ENCODE data around the gene CACNA1C.
A peak's percentile ranks its signal among the peaks of the same experiment; 100 is the strongest.
"Not testable (repeated sequence)": the region's sequence is repeated elsewhere in the genome, so short reads cannot be mapped to it uniquely, and the experiment has no call there.

CACNA1C gene

GRCh38 chr12:2240390-2240789 is 187.6 kb downstream of the CACNA1C start:
- no peak for DNase-seq

- DNase-seq: no peak
Observed at GRCh38 chr12:2240984-2241383, 188.2 kb downstream of the CACNA1C start.

DNA sequence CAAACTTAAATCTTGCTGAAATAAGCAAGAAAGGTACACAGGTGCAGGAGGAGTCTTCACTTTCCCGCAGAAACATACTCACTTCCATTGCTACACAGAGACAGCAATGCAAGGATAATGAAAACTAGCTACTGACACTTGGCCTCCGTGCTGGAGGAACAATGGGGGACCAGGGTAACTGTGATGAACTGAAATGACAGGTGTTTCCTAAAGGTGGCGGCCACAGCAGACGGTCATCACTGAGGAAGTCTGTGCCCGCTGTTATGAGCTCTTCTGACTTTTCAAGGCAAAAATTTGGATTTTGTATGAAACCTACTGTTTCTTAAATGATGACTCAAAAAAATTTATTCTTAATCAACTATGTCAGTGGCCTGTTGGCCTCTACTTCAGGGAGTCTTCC is 189.4 kb downstream of the CACNA1C start:
- DNase-seq: no peak

DNA sequence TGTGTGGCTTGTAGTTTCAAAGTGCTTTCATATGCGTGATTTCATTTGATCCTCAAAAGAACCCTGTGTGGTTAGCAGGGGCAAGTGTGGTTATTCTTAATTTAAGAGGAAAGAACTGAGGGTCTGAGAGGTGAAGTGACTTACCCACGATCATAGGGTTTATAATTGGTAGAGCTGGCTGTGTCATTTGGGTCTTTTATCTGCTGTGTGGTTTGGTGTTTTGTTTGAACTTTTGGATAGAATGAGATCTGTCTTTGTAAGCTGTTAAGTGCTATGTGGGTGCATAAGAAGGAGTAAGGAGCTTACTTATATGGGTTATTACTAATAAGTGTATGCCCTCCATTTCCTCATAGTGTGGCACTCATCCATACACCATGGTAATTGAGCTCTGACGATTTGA is 190.0 kb downstream of the CACNA1C start:
- DNase-seq: no peak

GRCh38 chr12:2243275-2243674 is 190.5 kb downstream of the CACNA1C start:
- DNase-seq: no peak

GRCh38 chr12:2244013-2244861 is 191.4 kb downstream of the CACNA1C start:
- peak; percentile 49 for DNase-seq

DNA sequence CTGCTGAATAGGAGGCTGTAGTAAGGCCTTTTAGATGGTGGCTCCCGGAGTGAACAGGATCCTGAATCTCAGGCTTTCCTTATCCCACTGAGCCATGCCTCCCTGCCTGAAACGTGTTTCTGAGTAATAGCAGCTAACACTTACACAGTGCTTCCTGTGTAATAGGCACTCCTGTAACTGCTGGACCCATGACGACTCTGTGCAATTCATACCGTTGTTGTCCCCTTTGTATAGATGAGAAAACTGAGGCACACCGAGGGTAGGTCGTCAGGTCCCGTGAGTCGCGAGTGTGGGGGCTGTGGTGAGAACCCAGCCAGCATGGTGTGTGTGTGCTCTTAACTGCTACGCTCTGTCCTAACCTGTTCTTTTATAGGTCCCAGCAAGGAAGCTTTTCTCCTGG is 193.6 kb downstream of the CACNA1C start:
- DNase-seq: no peak

DNA sequence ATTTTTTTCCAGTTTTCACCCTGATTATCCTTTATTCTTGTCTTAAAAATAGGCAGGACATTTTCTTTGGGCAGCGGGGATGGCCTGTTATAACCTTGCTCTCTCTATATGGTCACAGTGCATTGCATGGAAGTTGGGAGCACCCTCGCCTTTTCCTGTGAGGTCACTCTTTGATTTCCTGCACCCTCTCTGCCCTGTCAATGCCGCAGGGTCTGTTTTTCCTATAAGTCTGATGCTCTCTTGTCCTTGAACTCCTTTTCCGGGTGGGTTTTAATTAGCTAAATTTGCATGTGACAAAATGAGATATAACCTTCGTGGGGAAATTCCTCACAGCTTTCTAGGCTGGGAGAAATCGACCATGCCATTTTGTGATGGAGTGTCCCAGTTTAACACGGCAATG is 194.3 kb downstream of the CACNA1C start:
- DNase-seq: no peak

DNA sequence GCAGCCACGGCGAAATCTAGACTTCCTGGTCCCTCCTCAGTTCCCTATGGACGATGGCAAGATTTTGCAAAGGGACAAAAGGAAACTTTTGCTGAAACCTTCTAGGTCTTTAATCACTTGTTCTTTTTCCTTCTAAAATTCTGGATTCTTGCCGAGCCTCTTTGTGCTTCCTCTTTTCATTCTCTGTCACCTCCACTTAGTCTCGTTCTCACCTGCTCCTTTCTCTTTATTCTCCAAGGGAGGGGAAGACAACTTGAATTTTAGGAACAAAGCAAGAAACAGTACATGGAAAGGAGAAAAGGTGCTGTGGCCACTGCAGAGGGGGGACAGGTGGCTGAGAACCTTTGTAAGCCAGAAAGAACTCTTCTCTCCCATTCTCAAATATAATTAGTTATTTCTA is 194.8 kb downstream of the CACNA1C start:
- DNase-seq: no peak

DNA sequence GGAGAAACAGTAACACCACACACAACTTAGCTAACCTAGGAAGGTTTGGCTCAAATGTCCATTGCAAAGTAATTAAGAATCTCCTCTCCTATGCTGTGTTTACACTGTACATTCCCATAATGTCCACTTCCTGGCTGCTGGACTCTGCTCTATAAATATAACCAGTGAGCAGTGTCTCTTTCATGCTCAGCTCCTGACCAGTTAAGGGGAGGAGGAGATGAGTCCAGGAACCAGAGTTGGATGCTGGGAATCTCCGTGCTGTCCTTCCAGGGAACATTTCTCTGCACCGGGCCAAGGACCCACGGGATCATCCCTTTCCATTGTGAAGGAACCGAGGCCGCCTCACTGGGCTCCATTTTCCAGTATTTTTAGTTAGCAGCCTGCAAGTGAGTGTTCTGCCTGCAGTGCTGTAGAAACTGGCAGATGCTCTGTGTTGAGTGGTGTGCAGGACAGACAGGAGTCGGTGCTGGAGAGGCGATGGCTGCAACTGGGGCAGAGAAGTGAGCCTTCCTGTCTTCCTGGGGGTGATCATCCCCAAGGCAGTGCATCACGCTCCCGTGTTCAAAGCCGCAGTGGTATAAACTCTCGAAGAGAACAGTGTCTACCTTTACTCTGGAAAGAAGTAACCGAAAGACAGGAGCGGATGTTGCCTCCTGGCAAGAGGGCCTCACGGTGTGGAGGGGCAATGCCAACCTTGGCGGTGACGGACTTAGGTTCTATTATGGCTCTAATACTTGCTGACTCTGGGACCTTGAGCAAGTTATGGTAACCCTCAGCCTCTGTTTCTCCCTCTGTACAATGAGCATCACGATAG is 195.5 kb downstream of the CACNA1C start:
- DNase-seq: no peak

DNA sequence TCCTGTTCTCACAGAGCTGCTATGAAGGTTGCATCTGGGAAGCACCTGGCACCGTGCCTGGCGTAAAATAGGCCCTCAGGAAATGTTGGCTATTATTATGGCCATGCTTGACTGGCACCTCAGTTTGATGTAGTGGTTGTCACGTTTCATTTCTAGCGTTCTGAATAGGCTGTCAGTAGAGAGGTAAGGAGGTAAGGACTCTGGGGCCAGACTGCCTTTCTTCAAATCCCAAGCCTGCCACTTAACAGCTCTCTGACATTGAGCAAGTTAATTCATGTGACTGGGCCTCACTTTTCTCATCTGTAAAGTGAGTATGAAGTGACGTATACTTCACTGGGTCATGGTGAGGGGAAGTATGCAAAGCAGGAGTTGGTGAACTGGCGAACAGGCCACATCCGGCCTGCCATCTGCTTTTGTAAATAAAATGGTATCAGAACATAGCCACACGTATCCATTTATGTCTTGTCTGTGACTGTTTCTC is 196.2 kb downstream of the CACNA1C start:
- peak; percentile 93 for DNase-seq

- no peak for DNase-seq
Observed at GRCh38 chr12:2250797-2251196, 198.0 kb downstream of the CACNA1C start.

DNA sequence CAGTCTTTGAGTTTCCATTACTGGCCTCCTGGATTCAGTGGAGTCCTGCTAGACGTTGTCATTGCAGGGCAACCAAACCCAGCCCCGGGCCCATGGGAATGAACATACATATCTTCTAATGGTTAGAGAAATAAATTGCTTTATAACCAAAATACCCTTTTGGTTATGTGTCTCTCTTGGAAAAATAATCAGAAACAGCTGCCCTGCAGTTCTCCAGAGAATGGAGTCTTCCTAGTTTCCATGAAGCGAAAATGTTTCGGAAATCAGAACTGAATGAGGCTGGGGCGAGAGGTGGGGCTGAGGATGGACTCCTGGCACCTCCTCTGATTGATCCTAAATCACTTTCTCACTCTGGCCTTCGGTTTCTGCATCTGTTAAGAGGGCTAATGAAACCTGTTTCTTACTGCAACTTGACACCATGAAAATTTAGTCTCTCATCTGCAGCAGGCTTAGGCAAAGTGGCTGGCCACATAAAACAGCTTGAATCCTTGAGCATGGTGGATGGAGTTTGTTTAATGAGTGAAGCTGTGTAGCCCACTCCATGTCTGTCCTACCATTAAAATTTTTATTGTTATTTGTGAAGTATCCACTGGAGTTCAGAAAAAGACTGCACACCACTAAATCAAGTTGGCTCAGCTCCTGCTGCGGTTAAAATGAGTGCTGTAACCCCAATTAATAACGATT is 198.9 kb downstream of the CACNA1C start:
- peak; percentile 97 for DNase-seq

DNA sequence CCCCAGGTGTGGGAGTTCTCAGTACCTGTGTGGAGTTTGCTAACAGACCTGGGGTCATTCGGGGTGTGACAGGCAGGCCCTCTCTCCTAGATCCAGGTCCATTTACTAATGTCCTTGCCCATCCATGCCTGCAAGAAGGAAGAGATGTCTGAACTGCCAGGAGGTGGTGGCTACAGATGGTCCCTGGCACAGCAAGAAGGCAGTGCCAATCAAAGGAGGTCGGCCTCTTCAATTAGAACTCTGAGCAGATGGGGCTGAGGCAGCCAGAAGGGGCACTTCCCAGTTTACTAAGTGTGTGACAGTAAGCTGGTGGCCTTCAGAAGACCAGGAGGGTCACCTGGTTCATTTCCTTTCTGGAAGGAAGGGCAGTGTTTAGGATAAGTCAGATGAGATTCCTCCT is 202.5 kb downstream of the CACNA1C start:
- DNase-seq: no peak

GRCh38 chr12:2255731-2256130 is 202.9 kb downstream of the CACNA1C start:
- not testable (repeated sequence) for DNase-seq

DNA sequence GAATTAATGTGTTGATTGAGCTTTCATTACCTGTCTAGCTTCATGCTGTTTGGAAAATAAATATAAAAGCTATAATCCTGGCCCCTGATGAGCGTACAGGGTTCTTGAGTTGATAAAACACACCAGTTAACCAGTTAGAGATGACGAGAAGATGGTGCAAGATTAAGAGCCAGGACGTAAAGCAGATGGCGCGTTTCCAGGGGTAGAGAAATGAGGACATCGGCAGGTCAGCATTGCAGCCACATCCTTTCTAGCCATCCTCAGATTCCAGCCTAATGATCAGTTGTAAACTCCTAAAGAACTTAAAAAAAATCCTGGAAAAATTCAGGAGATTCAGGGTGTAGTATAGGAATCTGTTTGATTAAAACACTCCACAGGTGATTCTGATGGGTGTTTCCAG is 203.7 kb downstream of the CACNA1C start:
- DNase-seq: no peak

DNA sequence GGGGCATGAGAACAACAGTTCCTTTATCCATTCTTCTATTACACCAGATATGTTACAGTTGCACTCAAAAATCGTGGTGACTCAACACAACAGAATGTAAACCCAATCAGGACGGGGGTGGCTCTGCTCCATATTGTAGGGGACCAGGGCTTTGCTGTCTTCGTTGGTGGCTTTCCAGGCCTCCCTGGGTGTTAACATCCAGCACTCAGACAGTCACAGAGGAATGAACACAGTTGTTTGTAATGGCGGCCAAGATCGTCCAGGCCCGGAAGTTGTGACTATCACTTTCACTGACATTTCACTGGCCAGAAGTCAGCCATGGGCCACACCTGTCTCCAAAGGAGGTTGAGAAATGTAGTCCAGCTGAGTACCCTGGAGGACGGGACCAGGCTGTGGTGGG is 204.1 kb downstream of the CACNA1C start:
- no peak for DNase-seq

GRCh38 chr12:2258025-2258424 is 205.2 kb downstream of the CACNA1C start:
- no peak for DNase-seq

DNA sequence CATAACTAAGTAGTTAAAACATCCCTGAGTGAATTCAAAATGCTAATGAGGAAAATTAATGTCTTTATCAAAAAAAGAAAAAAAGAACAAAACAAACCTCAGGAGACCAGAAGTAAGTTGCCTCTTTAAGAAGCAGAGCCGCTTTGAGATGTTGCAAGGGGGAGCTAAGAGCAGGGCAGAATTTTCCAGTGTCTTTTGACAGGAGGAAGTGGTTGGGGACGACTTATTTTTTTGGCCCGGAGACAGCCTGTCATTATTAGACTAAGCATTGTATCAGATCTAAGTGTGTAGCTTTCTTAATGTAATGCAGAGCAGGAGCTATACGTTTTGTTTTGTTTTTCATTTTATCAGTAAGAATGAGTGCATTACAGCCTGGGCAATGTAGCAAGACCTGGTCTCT is 206.6 kb downstream of the CACNA1C start:
- no peak for DNase-seq

DNA sequence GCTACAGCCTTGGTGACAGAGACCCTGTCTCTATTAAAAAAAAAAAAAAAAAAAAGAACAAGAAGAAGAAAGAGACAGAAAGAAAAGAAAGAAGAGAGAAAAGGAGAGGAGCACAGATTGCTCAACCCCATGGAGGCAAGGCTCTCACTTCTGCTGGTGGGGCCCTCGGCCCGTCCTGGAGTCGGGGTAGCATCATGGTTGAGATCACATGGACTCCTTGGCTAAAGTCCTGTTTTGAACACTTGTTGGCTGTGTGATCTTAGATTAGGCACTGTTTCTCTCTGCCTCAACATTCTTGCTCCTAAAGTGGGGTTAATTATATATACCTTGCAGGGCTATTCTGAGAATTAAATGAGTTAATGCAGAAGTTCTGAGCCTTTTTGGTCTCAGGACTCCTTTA is 207.7 kb downstream of the CACNA1C start:
- no peak for DNase-seq

DNA sequence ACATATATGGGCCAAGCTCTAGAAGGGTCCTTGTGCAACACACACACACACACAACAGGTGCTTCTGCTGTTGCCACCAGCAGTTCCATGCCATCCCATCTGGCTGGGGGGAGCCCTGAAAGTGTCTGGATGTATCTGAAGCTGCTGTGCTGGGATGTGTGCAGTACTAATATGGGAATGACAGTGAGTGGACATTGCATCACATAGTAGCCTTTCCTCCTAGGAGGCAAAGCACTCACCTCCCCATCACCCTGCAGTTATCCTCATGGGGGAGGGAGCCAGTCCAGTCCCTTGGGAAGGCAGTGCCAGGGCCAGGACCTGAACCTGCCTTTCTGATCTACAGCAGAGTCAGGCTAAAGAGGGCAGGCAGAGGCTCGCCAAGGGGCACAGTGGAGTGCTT is 208.9 kb downstream of the CACNA1C start:
- DNase-seq: no peak

DNA sequence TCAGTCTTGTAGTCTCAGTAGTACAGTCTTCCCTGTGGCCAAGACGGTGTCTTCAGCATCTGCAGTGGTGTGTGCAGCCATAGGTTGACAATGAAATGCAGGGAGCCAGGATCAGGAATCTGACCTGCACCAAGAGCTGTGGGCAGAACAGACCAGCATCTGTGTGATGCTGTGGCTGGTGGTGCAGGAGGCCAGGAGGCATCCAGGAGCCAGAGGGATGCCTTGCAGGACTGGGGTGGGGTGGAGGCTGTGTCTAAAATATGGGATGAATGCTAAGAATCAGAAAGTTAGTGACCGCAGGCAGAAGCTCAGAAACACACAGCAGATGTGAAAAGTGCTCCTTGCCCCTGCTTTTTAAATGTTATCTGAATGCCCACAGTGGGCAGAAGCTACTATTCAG is 209.7 kb downstream of the CACNA1C start:
- no peak for DNase-seq

DNA sequence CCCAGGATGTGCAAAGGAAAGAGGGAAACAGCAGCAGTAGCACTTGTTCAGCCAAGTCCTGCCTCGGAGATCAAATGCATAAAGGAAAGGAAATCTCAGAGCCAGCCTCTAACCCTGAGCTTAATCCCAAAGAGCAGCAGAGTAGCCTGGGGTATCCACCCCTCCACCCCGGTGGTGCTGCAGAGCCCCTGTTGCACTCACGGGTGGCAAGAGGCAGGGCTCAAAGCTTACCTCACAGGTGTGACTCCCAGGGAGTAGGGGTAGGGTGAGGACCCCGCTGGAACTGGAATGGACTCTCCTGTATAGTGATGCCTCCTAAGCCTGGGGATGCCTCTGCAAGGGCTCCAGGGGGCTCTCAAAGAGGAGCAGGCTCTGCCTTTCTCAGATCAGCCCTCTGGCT is 211.1 kb downstream of the CACNA1C start:
- no peak for DNase-seq

Measured in DMS79 (cell line).